Measurements from ENCODE around the gene TMEM219.
A peak's percentile ranks its signal among the peaks of the same experiment; 100 is the strongest.

Gene TMEM219

DNA sequence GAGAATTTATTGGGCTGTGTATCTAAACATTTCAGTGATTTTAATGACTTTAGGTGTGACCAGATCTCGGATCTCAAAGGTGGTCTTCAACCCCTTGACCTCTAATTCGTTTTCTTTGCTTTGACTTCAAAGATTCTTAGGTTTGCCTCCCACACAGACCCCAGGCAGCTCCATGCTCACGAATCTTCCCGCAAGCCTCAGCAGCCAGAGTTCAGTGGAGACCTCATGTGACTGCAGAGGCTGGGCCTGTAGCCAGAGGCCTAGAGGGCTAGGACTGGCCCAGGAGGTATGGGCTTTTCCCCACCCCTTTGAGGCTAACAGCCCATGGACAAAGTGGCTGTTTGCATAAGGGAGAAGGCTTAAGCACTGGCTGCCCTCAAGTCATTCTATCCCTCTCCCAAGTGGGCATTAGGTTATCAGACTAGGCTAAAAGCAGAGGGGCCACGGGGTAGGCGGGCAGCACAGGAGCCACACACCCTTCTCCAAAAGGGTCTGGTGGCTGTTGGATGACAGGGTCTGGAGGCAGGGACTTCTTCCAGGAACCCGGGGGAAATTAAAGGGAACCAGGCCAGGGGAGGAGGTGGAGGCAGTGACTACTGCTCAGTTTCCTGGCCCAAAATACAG, 30.6 kb downstream of the TMEM219 start:
- H4K20me1 ChIP-seq (ENCODE audit: insufficient read depth, low read length, poor library complexity, severe bottlenecking), result peaks cover 11% of the 10 kb centered on the region
- no peak overlapping the region for H3K4me2 ChIP-seq (ENCODE audit: low read depth, low read length, poor library complexity, severe bottlenecking)
- H3K4me1 ChIP-seq (ENCODE audit: insufficient read depth, low read length, poor library complexity, severe bottlenecking), result peaks cover 19% of the 10 kb centered on the region
- H3K9me3 ChIP-seq (ENCODE audit: insufficient read depth, low read depth, low read length), result no peaks in the 10 kb centered on the region
- no peak overlapping the region for H2AFZ ChIP-seq (ENCODE audit: low read length)
- peaks cover 32% of the 10 kb centered on the region for H3K79me2 ChIP-seq (ENCODE audit: insufficient read depth, low read length)
- peaks cover 44% of the 10 kb centered on the region; the same call in 1 of the 2 replicates for H3K36me3 ChIP-seq (ENCODE audit: insufficient read depth, low read length)
- no peak overlapping the region for H3K9ac ChIP-seq (ENCODE audit: low read depth, low read length, poor library complexity, severe bottlenecking)
- 0 out of 2 replicates have a peak, but pooled peaks cover 3% of the 10 kb centered on the region for H3F3A ChIP-seq (ENCODE audit: low read depth)
- H3K9me2 ChIP-seq (replicated peaks; ENCODE audit: low read depth, low read length), result no peaks in the 10 kb centered on the region
- no peak for TF ChIP-seq EZH2phosphoT487 (IDR thresholded peaks at IDR 0.05; ENCODE audit: borderline replicate concordance)
- TF ChIP-seq, protein P1, sequence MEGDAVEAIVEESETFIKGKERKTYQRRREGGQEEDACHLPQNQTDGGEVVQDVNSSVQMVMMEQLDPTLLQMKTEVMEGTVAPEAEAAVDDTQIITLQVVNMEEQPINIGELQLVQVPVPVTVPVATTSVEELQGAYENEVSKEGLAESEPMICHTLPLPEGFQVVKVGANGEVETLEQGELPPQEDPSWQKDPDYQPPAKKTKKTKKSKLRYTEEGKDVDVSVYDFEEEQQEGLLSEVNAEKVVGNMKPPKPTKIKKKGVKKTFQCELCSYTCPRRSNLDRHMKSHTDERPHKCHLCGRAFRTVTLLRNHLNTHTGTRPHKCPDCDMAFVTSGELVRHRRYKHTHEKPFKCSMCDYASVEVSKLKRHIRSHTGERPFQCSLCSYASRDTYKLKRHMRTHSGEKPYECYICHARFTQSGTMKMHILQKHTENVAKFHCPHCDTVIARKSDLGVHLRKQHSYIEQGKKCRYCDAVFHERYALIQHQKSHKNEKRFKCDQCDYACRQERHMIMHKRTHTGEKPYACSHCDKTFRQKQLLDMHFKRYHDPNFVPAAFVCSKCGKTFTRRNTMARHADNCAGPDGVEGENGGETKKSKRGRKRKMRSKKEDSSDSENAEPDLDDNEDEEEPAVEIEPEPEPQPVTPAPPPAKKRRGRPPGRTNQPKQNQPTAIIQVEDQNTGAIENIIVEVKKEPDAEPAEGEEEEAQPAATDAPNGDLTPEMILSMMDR (conservative IDR thresholded peaks at IDR 0.05; ENCODE audit: low read length), result no peak
- no peaks in the 10 kb centered on the region for H3K27me3 ChIP-seq (ENCODE audit: insufficient read depth, low read length, poor library complexity, severe bottlenecking)
- H3K4me3 ChIP-seq (ENCODE audit: low read length, poor library complexity, severe bottlenecking), result no peak overlapping the region

DNA sequence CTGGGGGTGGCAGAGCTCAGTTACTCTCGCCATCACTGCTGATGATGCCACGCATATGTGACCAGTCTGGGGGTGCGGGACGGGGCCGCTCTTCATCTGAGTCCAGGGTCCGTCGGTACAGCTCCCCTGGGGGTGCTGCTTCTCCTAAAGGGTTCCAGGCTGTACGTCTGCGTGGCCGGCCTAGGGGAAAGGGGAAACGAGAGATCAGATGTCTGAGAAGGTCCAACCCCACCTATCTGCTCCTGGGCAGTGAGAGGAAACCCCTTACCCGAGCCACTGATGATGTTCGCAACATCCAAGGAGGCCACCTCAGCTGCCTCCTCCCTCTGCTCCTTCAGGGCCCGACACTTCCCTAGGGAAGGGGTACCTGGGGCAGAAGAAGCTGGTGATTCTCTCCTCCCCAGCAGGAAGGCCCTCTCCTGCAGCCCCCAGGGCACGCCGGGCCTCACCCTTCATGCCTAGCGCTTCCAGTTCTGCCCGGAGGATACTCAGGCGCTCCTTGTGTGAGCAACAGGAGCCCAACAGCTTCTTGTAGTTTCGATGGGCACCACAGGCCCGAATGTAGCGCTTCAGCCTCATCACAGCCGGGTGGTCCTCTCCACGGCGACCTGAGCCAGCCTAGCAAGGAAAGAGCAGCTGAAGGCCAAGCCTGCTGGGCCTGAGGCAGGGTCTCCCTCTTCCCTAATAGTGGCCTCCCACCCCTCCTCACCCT, 31.5 kb downstream of the TMEM219 start:
- peaks cover 19% of the 10 kb centered on the region for H3K4me1 ChIP-seq (ENCODE audit: insufficient read depth, low read length, poor library complexity, severe bottlenecking)
- H3K9me3 ChIP-seq (ENCODE audit: insufficient read depth, low read depth, low read length), result no peaks in the 10 kb centered on the region
- peak overlapping the region; percentile 98 for H3K9ac ChIP-seq (ENCODE audit: low read depth, low read length, poor library complexity, severe bottlenecking)
- peak overlapping the region; percentile 84 for H3K4me2 ChIP-seq (ENCODE audit: low read depth, low read length, poor library complexity, severe bottlenecking)
- TF ChIP-seq, protein P1 (conservative IDR thresholded peaks at IDR 0.05; ENCODE audit: low read length), result no peak
- TF ChIP-seq EZH2phosphoT487 (IDR thresholded peaks at IDR 0.05; ENCODE audit: borderline replicate concordance), result no peak
- no peak overlapping the region for H2AFZ ChIP-seq (ENCODE audit: low read length)
- H3K79me2 ChIP-seq (ENCODE audit: insufficient read depth, low read length), result peaks cover 36% of the 10 kb centered on the region
- no peaks in the 10 kb centered on the region for H3K27me3 ChIP-seq (ENCODE audit: insufficient read depth, low read length, poor library complexity, severe bottlenecking)
- peaks cover 38% of the 10 kb centered on the region; the same call in 1 of the 2 replicates for H3K36me3 ChIP-seq (ENCODE audit: insufficient read depth, low read length)
- H3K4me3 ChIP-seq (ENCODE audit: low read length, poor library complexity, severe bottlenecking), result peak overlapping the region; percentile 97
- no peaks in the 10 kb centered on the region for H3K9me2 ChIP-seq (replicated peaks; ENCODE audit: low read depth, low read length)
- 0 out of 2 replicates have a peak, but pooled peaks cover 3% of the 10 kb centered on the region for H3F3A ChIP-seq (ENCODE audit: low read depth)
- H4K20me1 ChIP-seq (ENCODE audit: insufficient read depth, low read length, poor library complexity, severe bottlenecking), result peaks cover 11% of the 10 kb centered on the region

DNA sequence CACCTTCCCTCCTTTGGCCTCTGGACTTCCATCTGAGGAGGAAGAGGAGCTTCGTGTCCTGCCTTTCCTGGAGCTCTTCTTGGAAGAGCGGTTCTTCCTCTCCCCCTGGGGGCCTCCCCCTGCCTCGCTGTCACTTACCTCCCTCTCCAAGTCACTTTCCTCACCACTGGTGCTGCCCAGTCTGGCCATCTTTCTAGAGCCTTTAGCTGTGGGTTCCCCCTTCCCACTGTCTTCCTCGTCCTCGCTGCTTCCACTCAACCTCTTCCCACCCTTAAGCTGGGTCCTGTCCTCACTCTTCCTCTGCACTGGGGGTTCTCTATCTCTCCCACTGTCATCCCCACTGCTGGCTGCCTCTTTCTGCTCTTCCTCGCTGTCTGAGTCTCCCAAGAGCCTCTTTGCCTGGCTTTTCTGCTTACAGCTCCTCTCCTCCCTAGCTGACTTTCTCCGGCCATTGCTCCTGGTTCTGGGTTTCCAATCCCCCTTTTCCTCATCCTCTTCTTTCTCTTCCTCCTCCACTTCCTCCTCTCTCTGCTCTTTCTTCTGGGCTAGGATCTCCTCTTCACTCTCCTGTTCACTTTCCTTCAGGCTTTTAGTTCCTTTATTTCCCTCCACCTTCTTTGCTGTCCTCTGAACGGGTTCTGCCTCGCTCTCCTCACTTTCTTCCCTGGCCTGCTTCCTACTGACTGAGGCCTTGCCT, 32.2 kb downstream of the TMEM219 start:
- Histone ChIP-seq H3K9ac (ENCODE audit: low read depth, low read length, poor library complexity, severe bottlenecking) (peak overlapping the region; percentile 98), H3K4me3 (ENCODE audit: low read length, poor library complexity, severe bottlenecking) (peak overlapping the region; percentile 97), H3K36me3 (ENCODE audit: insufficient read depth, low read length) (peaks cover 31% of the 10 kb centered on the region; the same call in 1 of the 2 replicates)

More for the DNA sequence above, 32.2 kb downstream of the TMEM219 start:
- H4K20me1 ChIP-seq (ENCODE audit: insufficient read depth, low read length, poor library complexity, severe bottlenecking), result peaks cover 11% of the 10 kb centered on the region
- 0 out of 2 replicates have a peak, but pooled peaks cover 3% of the 10 kb centered on the region for H3F3A ChIP-seq (ENCODE audit: low read depth)
- H3K27me3 ChIP-seq (ENCODE audit: insufficient read depth, low read length, poor library complexity, severe bottlenecking), result no peaks in the 10 kb centered on the region
- TF ChIP-seq, protein P1 (conservative IDR thresholded peaks at IDR 0.05; ENCODE audit: low read length), result no peak
- TF ChIP-seq EZH2phosphoT487 (IDR thresholded peaks at IDR 0.05; ENCODE audit: borderline replicate concordance), result no peak
- peak overlapping the region; percentile 84 for H3K4me2 ChIP-seq (ENCODE audit: low read depth, low read length, poor library complexity, severe bottlenecking)
- H2AFZ ChIP-seq (ENCODE audit: low read length), result no peak overlapping the region
- no peaks in the 10 kb centered on the region for H3K9me3 ChIP-seq (ENCODE audit: insufficient read depth, low read depth, low read length)
- peaks cover 36% of the 10 kb centered on the region for H3K79me2 ChIP-seq (ENCODE audit: insufficient read depth, low read length)
- H3K9me2 ChIP-seq (replicated peaks; ENCODE audit: low read depth, low read length), result no peaks in the 10 kb centered on the region
- H3K4me1 ChIP-seq (ENCODE audit: insufficient read depth, low read length, poor library complexity, severe bottlenecking), result peaks cover 19% of the 10 kb centered on the region

Measured in Loucy (cell line).